IPS-15b (cell line): ENCODE results near the gene RO60.
A peak's percentile ranks its signal among the peaks of the same experiment; 100 is the strongest.

ENCODE experiments used
- H3K27me3 ChIP-seq: one replicate; pipeline ENCODE4 v1.6.1; 2013; ENCODE audit warnings: low read length; ENCODE audit not compliant: control insufficient read depth, insufficient read depth
- H3K36me3 ChIP-seq: one replicate; pipeline ENCODE4 v1.6.1; 2013; ENCODE audit warnings: low read length; ENCODE audit not compliant: control insufficient read depth, insufficient read depth
- H3K4me1 ChIP-seq: one replicate; pipeline ENCODE4 v1.6.1; 2013; ENCODE audit warnings: mild to moderate bottlenecking, low read length; ENCODE audit not compliant: control insufficient read depth, insufficient read depth
- H3K4me3 ChIP-seq: one replicate; pipeline ENCODE4 v1.5.1; 2013; ENCODE audit warnings: low read depth, low read length
- H3K9ac ChIP-seq: one replicate; pipeline ENCODE4 v1.6.1; 2013; ENCODE audit warnings: low read depth, mild to moderate bottlenecking, low read length
- H3K9me3 ChIP-seq: one replicate; pipeline ENCODE4 v1.6.1; 2013; ENCODE audit warnings: mild to moderate bottlenecking, low read length; ENCODE audit not compliant: control insufficient read depth, insufficient read depth

Gene RO60

DNA sequence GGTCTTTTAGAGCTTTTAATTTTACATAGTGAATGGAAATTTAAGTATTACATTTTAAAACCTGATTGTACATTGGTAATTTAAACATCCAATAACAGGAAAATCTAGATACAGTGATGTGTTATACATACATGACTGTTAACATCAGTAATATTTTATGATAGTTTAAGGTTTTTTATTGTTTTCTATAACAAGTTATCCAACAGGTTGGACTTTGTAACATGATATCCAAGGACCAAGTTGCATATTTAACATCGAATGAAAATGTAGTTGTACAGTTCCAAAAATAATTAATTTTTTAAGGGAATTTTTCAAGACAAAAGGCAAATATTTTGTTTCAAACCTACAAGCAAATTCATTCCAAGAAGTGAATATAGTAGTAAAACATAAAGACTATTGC lies 31.5 kb downstream of the RO60 start:
- Histone ChIP-seq H3K4me1 (no peaks in the 10 kb centered on the region), H3K4me3 (no peak overlapping the region), H3K9ac (no peak overlapping the region), H3K9me3 (no peaks in the 10 kb centered on the region), H3K36me3 (no peaks in the 10 kb centered on the region), H3K27me3 (no peaks in the 10 kb centered on the region)

DNA sequence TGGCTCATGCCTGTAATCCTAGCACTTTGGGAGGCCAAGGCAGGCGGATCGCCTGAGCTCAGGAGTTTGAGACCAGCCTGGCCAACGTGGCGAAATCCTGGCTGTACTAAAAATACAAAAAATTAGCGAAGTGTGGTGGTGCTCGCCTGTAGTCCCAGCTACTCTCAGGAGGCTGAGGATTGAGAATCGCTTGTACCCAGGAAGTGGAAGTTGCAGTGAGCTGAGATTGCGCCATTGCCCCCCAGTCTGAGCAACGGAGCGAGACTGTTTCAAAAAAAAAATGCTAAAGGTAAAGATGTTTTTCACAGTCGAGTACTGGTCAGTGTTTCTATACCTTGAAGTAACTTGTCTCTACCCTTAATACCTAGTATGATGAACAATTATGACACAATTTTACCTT lies 34.7 kb downstream of the RO60 start:
- Histone ChIP-seq H3K4me1 (no peaks in the 10 kb centered on the region), H3K36me3 (no peaks in the 10 kb centered on the region), H3K4me3 (no peak overlapping the region), H3K27me3 (no peaks in the 10 kb centered on the region), H3K9me3 (no peaks in the 10 kb centered on the region), H3K9ac (no peak overlapping the region)

DNA sequence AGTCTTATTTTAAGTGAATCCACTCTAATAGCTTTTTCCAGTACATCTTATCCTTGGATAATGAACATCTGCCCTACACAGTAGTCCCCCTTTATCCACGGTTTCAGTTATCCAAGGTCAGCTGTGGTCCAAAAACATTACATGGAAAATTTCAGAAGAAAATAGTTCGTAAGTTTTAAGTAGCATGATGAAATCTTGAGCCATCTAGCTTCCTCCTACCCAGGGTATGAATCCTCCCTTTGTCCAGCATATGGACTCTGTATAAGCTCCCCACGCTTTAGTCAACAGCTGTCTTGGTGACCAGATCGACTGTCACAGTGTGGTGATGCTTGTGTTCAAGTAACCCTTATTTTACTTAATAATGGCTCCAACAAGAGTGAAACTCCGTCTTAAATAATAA lies 43.2 kb downstream of the RO60 start:
- Histone ChIP-seq H3K9ac (no peak overlapping the region), H3K4me1 (peaks cover 7% of the 10 kb centered on the region), H3K27me3 (peaks cover 19% of the 10 kb centered on the region), H3K36me3 (no peaks in the 10 kb centered on the region), H3K9me3 (no peaks in the 10 kb centered on the region), H3K4me3 (no peak overlapping the region)

GRCh38 chr1:193103759-193104501 lies 44.5 kb downstream of the RO60 start:
- Histone ChIP-seq H3K4me3 (peak overlapping the region; percentile 93), H3K9ac (no peak overlapping the region), H3K36me3 (no peaks in the 10 kb centered on the region), H3K27me3 (peaks cover 19% of the 10 kb centered on the region), H3K9me3 (no peaks in the 10 kb centered on the region), H3K4me1 (peaks cover 7% of the 10 kb centered on the region)

DNA sequence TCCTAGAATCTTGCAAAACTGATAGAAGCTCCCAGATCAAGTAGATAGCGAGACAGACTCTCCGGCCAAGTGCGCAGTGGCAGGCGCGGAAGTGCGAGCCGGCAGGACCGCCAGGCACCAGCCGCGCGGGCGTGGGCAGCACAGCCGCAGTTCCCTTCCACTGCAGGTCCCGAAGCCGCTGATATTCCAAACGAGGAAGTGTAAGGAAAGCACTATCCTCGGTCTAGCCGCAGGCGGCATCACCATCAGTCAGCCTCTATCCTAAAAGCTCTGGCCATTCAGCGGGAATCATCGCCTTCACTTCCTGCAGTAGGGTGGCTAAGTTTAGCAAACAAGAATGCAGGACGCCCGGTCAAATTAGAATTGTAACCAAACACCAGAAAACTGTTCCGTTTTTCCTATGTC lies 45.1 kb downstream of the RO60 start:
- peak overlapping the region; percentile 93 for H3K4me3 ChIP-seq
- no peaks in the 10 kb centered on the region for H3K9me3 ChIP-seq
- peak overlapping the region; percentile 38 for H3K9ac ChIP-seq
- peaks cover 7% of the 10 kb centered on the region for H3K4me1 ChIP-seq
- no peaks in the 10 kb centered on the region for H3K36me3 ChIP-seq
- peaks cover 19% of the 10 kb centered on the region for H3K27me3 ChIP-seq

- H3K4me1 ChIP-seq = peaks cover 7% of the 10 kb centered on the region
- peak within 1 kb of the TSS; percentile 93 for H3K4me3 ChIP-seq
- H3K36me3 ChIP-seq = no peaks in the 10 kb centered on the region
- H3K27me3 ChIP-seq = peaks cover 19% of the 10 kb centered on the region
- H3K9ac ChIP-seq = peak within 1 kb of the TSS; percentile 77
- H3K9me3 ChIP-seq = no peaks in the 10 kb centered on the region
Measured at GRCh38 chr1:193104907-193105820, 45.8 kb downstream of the RO60 start, which contains the start of gene GLRX2. Gene GLRX2, minus strand, starts transcription at chr1:193105414. Its CDS starts 32 bp downstream, at chr1:193105382.

- H3K36me3 ChIP-seq = no peaks in the 10 kb centered on the region
- H3K4me3 ChIP-seq = peak overlapping the region; percentile 87
- H3K4me1 ChIP-seq = peaks cover 7% of the 10 kb centered on the region
- no peaks in the 10 kb centered on the region for H3K9me3 ChIP-seq
- peaks cover 19% of the 10 kb centered on the region for H3K27me3 ChIP-seq
- peak overlapping the region; percentile 77 for H3K9ac ChIP-seq
Measured at GRCh38 chr1:193105821-193106177, 46.4 kb downstream of the RO60 start.

DNA sequence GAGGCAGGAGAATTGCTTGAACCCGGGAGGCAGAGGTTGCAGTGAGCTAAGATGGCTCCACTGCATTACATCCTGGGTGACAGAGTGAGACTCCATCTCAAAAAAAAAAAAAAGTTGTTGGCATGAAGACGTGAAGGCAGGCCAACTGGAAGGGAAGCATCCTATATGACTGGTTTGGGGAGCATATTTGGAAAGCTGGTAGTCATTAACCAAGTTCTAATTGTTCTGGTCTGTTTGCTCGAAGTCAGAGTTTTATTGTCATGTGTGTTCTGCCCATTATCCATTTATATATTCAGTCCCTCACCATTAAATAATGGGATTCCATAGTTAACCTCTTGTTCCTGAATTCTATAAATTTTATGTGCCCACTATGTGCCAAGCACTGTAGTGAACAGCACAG lies 49.1 kb downstream of the RO60 start:
- Histone ChIP-seq H3K27me3 (peaks cover 9% of the 10 kb centered on the region), H3K4me3 (no peak overlapping the region), H3K9me3 (no peaks in the 10 kb centered on the region), H3K4me1 (peaks cover 14% of the 10 kb centered on the region), H3K9ac (no peak overlapping the region), H3K36me3 (no peaks in the 10 kb centered on the region)
